Vagina (tissue), 2 donors: ENCODE data around the gene NFIB.

Experiments
- POLR2AphosphoS5 ChIP-seq, 2 donors: sonication (generic); formaldehyde crosslinking; IDR thresholded peaks; one replicate each; pipeline ENCODE4 v1.9.0; 2017; ENCODE audit warnings: antibody characterized with exemption in 2 of 2, mild to moderate bottlenecking in 2 of 2, low read depth in 1 of 2; ENCODE audit not compliant: insufficient read depth in 1 of 2
- TF ChIP-seq, protein P1 (sequence below), 3 experiments: fragments of 450-650 bp in 2 of 3; fragments of 200-600 bp in 1 of 3; sonication (generic) in 1 of 3; IDR thresholded peaks; one replicate each; pipeline ENCODE4 v1.5.1; 2017 to 2019; ENCODE audit warnings: antibody characterized with exemption in 3 of 3, mild to moderate bottlenecking in 2 of 3, moderate library complexity in 2 of 3

DNA sequence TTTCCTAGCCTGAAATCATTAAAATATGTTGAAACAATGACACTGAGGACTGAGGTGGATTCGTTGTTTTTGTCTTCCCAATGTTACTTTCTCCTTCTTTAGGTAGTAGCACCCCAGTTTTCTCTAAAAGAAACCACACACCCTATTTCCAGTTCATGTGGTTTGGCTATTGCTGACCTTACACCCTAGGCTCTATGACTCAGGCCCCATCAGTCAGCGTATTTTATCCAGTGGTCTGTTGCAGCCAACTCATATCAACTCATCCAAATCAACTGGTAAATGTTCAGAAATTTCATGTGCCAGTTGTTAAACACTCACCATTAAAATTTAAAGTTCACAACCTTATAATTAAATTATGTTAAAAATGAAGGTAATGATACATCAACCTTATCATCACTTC is 44.6 kb upstream of the NFIB start:
- TF ChIP-seq, protein P1, sequence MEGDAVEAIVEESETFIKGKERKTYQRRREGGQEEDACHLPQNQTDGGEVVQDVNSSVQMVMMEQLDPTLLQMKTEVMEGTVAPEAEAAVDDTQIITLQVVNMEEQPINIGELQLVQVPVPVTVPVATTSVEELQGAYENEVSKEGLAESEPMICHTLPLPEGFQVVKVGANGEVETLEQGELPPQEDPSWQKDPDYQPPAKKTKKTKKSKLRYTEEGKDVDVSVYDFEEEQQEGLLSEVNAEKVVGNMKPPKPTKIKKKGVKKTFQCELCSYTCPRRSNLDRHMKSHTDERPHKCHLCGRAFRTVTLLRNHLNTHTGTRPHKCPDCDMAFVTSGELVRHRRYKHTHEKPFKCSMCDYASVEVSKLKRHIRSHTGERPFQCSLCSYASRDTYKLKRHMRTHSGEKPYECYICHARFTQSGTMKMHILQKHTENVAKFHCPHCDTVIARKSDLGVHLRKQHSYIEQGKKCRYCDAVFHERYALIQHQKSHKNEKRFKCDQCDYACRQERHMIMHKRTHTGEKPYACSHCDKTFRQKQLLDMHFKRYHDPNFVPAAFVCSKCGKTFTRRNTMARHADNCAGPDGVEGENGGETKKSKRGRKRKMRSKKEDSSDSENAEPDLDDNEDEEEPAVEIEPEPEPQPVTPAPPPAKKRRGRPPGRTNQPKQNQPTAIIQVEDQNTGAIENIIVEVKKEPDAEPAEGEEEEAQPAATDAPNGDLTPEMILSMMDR (IDR thresholded peaks at IDR 0.05): no peak
- no peak for TF ChIP-seq POLR2AphosphoS5 (IDR thresholded peaks at IDR 0.05; ENCODE audit: insufficient read depth in 1 of 2, low read depth in 1 of 2)
